ENCODE measurements around the gene POU2F1. TPM values are rescaled to one million over a fixed set of nuclear protein-coding genes. Genes with fewer than 3 reads are reported as not detected.

POU2F1 gene
- polyA plus RNA-seq, 1 donor from 2014 or later = 10.9 TPM

- H3K9me2 ChIP-seq (ENCODE audit: insufficient read depth, low read length) = no peaks in the 10 kb centered on the region
- H3K79me2 ChIP-seq (replicated peaks; ENCODE audit: insufficient read depth, low read length) = peaks cover 38% of the 10 kb centered on the region
- H3F3A ChIP-seq (ENCODE audit: insufficient read depth, low read length, poor library complexity, severe bottlenecking) = no peaks in the 10 kb centered on the region
- no peak overlapping the region for H3K4me3 ChIP-seq (ENCODE audit: low read length)
- H3K27ac ChIP-seq (ENCODE audit: low read length) = no peak overlapping the region
- H3K9me3 ChIP-seq (ENCODE audit: low read length) = no peaks in the 10 kb centered on the region
- H3K4me2 ChIP-seq (ENCODE audit: low read length) = no peak overlapping the region
- no peaks in the 10 kb centered on the region for H3K27me3 ChIP-seq (ENCODE audit: insufficient read depth, low read depth, low read length)
- no peak overlapping the region for H3K9ac ChIP-seq (ENCODE audit: low read length)
- TF ChIP-seq SMC3 (conservative IDR thresholded peaks at IDR 0.05; ENCODE audit: poor library complexity) (no peak), MXI1 (conservative IDR thresholded peaks at IDR 0.05; ENCODE audit: poor library complexity, severe bottlenecking) (no peak), EZH2 (IDR thresholded peaks at IDR 0.05; ENCODE audit: borderline replicate concordance, insufficient read depth, low read length, poor library complexity, severe bottlenecking) (no peak), EP300 (conservative IDR thresholded peaks at IDR 0.05; ENCODE audit: poor library complexity, severe bottlenecking) (no peak), RAD21 (conservative IDR thresholded peaks at IDR 0.05) (no peak), TAF1 (IDR thresholded peaks at IDR 0.05; ENCODE audit: low read depth) (no peak), POLR2AphosphoS5 (IDR thresholded peaks at IDR 0.05) (no peak)
- TF ChIP-seq, protein P1, sequence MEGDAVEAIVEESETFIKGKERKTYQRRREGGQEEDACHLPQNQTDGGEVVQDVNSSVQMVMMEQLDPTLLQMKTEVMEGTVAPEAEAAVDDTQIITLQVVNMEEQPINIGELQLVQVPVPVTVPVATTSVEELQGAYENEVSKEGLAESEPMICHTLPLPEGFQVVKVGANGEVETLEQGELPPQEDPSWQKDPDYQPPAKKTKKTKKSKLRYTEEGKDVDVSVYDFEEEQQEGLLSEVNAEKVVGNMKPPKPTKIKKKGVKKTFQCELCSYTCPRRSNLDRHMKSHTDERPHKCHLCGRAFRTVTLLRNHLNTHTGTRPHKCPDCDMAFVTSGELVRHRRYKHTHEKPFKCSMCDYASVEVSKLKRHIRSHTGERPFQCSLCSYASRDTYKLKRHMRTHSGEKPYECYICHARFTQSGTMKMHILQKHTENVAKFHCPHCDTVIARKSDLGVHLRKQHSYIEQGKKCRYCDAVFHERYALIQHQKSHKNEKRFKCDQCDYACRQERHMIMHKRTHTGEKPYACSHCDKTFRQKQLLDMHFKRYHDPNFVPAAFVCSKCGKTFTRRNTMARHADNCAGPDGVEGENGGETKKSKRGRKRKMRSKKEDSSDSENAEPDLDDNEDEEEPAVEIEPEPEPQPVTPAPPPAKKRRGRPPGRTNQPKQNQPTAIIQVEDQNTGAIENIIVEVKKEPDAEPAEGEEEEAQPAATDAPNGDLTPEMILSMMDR (IDR thresholded peaks at IDR 0.05; ENCODE audit: poor library complexity, severe bottlenecking) = no peak
- TF ChIP-seq, protein P2, sequence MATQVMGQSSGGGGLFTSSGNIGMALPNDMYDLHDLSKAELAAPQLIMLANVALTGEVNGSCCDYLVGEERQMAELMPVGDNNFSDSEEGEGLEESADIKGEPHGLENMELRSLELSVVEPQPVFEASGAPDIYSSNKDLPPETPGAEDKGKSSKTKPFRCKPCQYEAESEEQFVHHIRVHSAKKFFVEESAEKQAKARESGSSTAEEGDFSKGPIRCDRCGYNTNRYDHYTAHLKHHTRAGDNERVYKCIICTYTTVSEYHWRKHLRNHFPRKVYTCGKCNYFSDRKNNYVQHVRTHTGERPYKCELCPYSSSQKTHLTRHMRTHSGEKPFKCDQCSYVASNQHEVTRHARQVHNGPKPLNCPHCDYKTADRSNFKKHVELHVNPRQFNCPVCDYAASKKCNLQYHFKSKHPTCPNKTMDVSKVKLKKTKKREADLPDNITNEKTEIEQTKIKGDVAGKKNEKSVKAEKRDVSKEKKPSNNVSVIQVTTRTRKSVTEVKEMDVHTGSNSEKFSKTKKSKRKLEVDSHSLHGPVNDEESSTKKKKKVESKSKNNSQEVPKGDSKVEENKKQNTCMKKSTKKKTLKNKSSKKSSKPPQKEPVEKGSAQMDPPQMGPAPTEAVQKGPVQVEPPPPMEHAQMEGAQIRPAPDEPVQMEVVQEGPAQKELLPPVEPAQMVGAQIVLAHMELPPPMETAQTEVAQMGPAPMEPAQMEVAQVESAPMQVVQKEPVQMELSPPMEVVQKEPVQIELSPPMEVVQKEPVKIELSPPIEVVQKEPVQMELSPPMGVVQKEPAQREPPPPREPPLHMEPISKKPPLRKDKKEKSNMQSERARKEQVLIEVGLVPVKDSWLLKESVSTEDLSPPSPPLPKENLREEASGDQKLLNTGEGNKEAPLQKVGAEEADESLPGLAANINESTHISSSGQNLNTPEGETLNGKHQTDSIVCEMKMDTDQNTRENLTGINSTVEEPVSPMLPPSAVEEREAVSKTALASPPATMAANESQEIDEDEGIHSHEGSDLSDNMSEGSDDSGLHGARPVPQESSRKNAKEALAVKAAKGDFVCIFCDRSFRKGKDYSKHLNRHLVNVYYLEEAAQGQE (IDR thresholded peaks at IDR 0.05; ENCODE audit: borderline replicate concordance) = no peak
- H2AFZ ChIP-seq (ENCODE audit: low read depth, low read length) = no peak overlapping the region
- H4K20me1 ChIP-seq (ENCODE audit: insufficient read depth) = no peaks in the 10 kb centered on the region
- H3K36me3 ChIP-seq (ENCODE audit: insufficient read depth, low read length) = no peaks in the 10 kb centered on the region
These were observed 60.2 kb downstream of the POU2F1 start for GRCh38 chr1:167280912-167281311.

GRCh38 chr1:167288390-167289074, 67.8 kb downstream of the POU2F1 start:
- H4K20me1 ChIP-seq (ENCODE audit: insufficient read depth) = no peaks in the 10 kb centered on the region

More at GRCh38 chr1:167288390-167289074, 67.8 kb downstream of the POU2F1 start:
- Histone ChIP-seq H3K9ac (ENCODE audit: low read length) (no peak overlapping the region), H3K36me3 (ENCODE audit: insufficient read depth, low read length) (no peaks in the 10 kb centered on the region), H3F3A (ENCODE audit: insufficient read depth, low read length, poor library complexity, severe bottlenecking) (no peaks in the 10 kb centered on the region), H3K27ac (ENCODE audit: low read length) (no peak overlapping the region), H3K4me3 (ENCODE audit: low read length) (no peak overlapping the region), H3K4me2 (ENCODE audit: low read length) (no peak overlapping the region), H3K27me3 (ENCODE audit: insufficient read depth, low read depth, low read length) (no peaks in the 10 kb centered on the region), H3K9me3 (ENCODE audit: low read length) (no peaks in the 10 kb centered on the region), H3K9me2 (ENCODE audit: insufficient read depth, low read length) (no peaks in the 10 kb centered on the region), H3K79me2 (replicated peaks; ENCODE audit: insufficient read depth, low read length) (peaks cover 61% of the 10 kb centered on the region), H2AFZ (ENCODE audit: low read depth, low read length) (no peak overlapping the region)
- TF ChIP-seq MXI1 (conservative IDR thresholded peaks at IDR 0.05; ENCODE audit: poor library complexity, severe bottlenecking) = no peak
- no peak for TF ChIP-seq RAD21 (conservative IDR thresholded peaks at IDR 0.05)
- no peak for TF ChIP-seq SMC3 (conservative IDR thresholded peaks at IDR 0.05; ENCODE audit: poor library complexity)
- TF ChIP-seq POLR2AphosphoS5 (IDR thresholded peaks at IDR 0.05) = no peak
- TF ChIP-seq, protein P1 (IDR thresholded peaks at IDR 0.05; ENCODE audit: poor library complexity, severe bottlenecking) = no peak
- TF ChIP-seq EP300 (conservative IDR thresholded peaks at IDR 0.05; ENCODE audit: poor library complexity, severe bottlenecking) = no peak
- TF ChIP-seq TAF1 (IDR thresholded peaks at IDR 0.05; ENCODE audit: low read depth) = no peak
- TF ChIP-seq, protein P2 (IDR thresholded peaks at IDR 0.05; ENCODE audit: borderline replicate concordance) = no peak
- no peak for TF ChIP-seq EZH2 (IDR thresholded peaks at IDR 0.05; ENCODE audit: borderline replicate concordance, insufficient read depth, low read length, poor library complexity, severe bottlenecking)
